HepG2 (cell line): Measurements from ENCODE around the gene TCFL5. TPM values are rescaled to one million over a fixed set of nuclear protein-coding genes. Genes with fewer than 3 reads are reported as not detected.

Experiments
- ATAC-seq: fragments of 200-7000 bp; cut with Tn5 transposase; 3 replicates; pipeline ENCODE4 v1.9.1; 2020; ENCODE audit warnings: mild to moderate bottlenecking, moderate library complexity
- BruUV-seq: library from RNA; stranded (reverse); fragments of 400-500 nt; replicated peaks from 2 replicates; lab custom pipeline; 2021; lab: Mats Ljungman, UMichigan
- CTCF ChIA-PET: fragments of 300-600 bp; formaldehyde crosslinking; extraction: SDS; loops from one replicate; lab custom pipeline; 2021; ENCODE audit warnings: low total read pairs, inconsistent platforms, low intra/inter-chr PET ratio; lab: Yijun Ruan, JAX
- POLR2A ChIA-PET: fragments of 350-600 bp; sonication (Branson Sonifier 250); formaldehyde crosslinking; loops from one replicate; lab custom pipeline; 2020; ENCODE audit warnings: antibody characterized with exemption, inconsistent platforms; lab: Yijun Ruan, JAX
- DNase-seq: peaks from one replicate; pipeline ENCODE4 v3.0.0-alpha.2; 2015; ENCODE audit warnings: low spot score
- FAIRE-seq: peaks from 3 replicates; lab custom pipeline; 2011; peaks lifted over from hg19 to GRCh38; lab: Jason Lieb, UNC
- H2AFZ ChIP-seq: one replicate; pipeline ENCODE4 v1.6.1; 2011; ENCODE audit warnings: low read length, inconsistent platforms
- H3K27ac ChIP-seq: fragments of 300-600 bp; 3 replicates; pipeline ENCODE4 v1.8.0; 2011; ENCODE audit warnings: mixed run types, mild to moderate bottlenecking, mixed read lengths, low read length, inconsistent platforms; ENCODE audit not compliant: insufficient read depth; ENCODE audit errors: extremely low read length
- H3K27me3 ChIP-seq, 2 experiments: fragments of 200-600 bp in 1 of 2; 2 replicates in 1 of 2; 3 replicates in 1 of 2; pipeline versions ENCODE4 v1.6.0 to v1.8.0; 2011; ENCODE audit warnings: low read length in 2 of 2, mild to moderate bottlenecking in 2 of 2, moderate library complexity in 2 of 2, inconsistent platforms in 1 of 2; ENCODE audit not compliant: insufficient read depth in 2 of 2, control insufficient read depth in 1 of 2
- H3K36me3 ChIP-seq, 2 experiments: fragments of 200-600 bp in 1 of 2; replicated peaks in 1 of 2; 2 replicates in 1 of 2; 3 replicates in 1 of 2; pipeline versions ENCODE4 v1.5.1 to v1.8.0; 2011; ENCODE audit warnings: low read length in 2 of 2, inconsistent platforms in 1 of 2; ENCODE audit not compliant: insufficient read depth in 2 of 2, control insufficient read depth in 1 of 2
- H3K4me1 ChIP-seq: 2 replicates; pipeline ENCODE4 v1.5.1; 2012; ENCODE audit warnings: low read length, inconsistent platforms; ENCODE audit not compliant: insufficient read depth
- H3K4me2 ChIP-seq: 2 replicates; pipeline ENCODE4 v1.6.0; 2011; ENCODE audit warnings: low read depth, low read length, inconsistent platforms
- H3K4me3 ChIP-seq, 3 experiments: fragments of 200-600 bp in 1 of 3; sonication (generic), shearing (Covaris generic) in 1 of 3; replicated peaks in 1 of 3; 2 replicates each; pipeline ENCODE4 v1.5.1; 2011 to 2016; ENCODE audit warnings: low read length in 3 of 3, inconsistent platforms in 2 of 3, low read depth in 2 of 3, mild to moderate bottlenecking in 2 of 3, control low read depth in 1 of 3, mixed read lengths in 1 of 3; ENCODE audit not compliant: insufficient read depth in 1 of 3
- H3K79me2 ChIP-seq: one replicate; pipeline ENCODE4 v1.6.1; 2011; ENCODE audit warnings: low read length, inconsistent platforms; ENCODE audit not compliant: insufficient read depth
- H3K9ac ChIP-seq: 2 replicates; pipeline ENCODE4 v1.6.0; 2011; ENCODE audit warnings: mild to moderate bottlenecking, low read depth, low read length, inconsistent platforms; ENCODE audit not compliant: insufficient read depth
- H3K9me3 ChIP-seq: 2 replicates; pipeline ENCODE4 v1.5.1; 2012; ENCODE audit warnings: mild to moderate bottlenecking, low read length
- H4K20me1 ChIP-seq: 2 replicates; pipeline ENCODE4 v1.6.0; 2011; ENCODE audit warnings: inconsistent platforms, mild to moderate bottlenecking, low read length, moderate library complexity; ENCODE audit not compliant: insufficient read depth
- AKAP8 ChIP-seq: sonication (generic); formaldehyde crosslinking; IDR thresholded peaks from 2 replicates; pipeline ENCODE4 v1.5.1; 2020; ENCODE audit warnings: mild to moderate bottlenecking, missing genetic modification reagents
- EP300 ChIP-seq, 3 experiments: sonication (generic) in 1 of 3; formaldehyde crosslinking in 1 of 3; IDR thresholded peaks; 2 replicates each; pipeline versions ENCODE4 v1.5.1 to v1.6.1; 2011 to 2020; ENCODE audit warnings: low read depth in 2 of 3, low read length in 2 of 3, borderline replicate concordance in 1 of 3, improper control_type of control experiment in 1 of 3, mild to moderate bottlenecking in 1 of 3, missing genetic modification reagents in 1 of 3, moderate library complexity in 1 of 3
- ETV6 ChIP-seq: sonication (generic); formaldehyde crosslinking; conservative IDR thresholded peaks from 2 replicates; pipeline ENCODE4 v1.4.0; 2020; ENCODE audit warnings: missing genetic modification reagents
- FUBP1 ChIP-seq: sonication (generic); formaldehyde crosslinking; IDR thresholded peaks from 2 replicates; pipeline ENCODE4 v1.5.1; 2020; ENCODE audit warnings: missing genetic modification reagents, mild to moderate bottlenecking, borderline replicate concordance
- KLF9 ChIP-seq: IDR thresholded peaks from 2 replicates; pipeline ENCODE4 v1.6.1; 2016; ENCODE audit warnings: low read depth
- NFYC ChIP-seq: IDR thresholded peaks from 2 replicates; pipeline ENCODE4 v1.6.1; 2016; ENCODE audit warnings: missing genetic modification reagents, missing compliant biosample characterization
- POLR2A ChIP-seq, 2 experiments: IDR thresholded peaks; 2 replicates each; pipeline ENCODE4 v1.6.1; 2011; ENCODE audit warnings: low read depth in 2 of 2, low read length in 2 of 2, mild to moderate bottlenecking in 1 of 2, moderate library complexity in 1 of 2; ENCODE audit not compliant: insufficient read depth in 1 of 2
- POLR2AphosphoS5 ChIP-seq: IDR thresholded peaks from 2 replicates; pipeline ENCODE4 v1.6.1; 2012; ENCODE audit warnings: low read depth, low read length
- RAD21 ChIP-seq: fragments of 450-650 bp; formaldehyde crosslinking; IDR thresholded peaks from 2 replicates; pipeline ENCODE4 v1.5.0; 2020; ENCODE audit warnings: mild to moderate bottlenecking
- RBM22 ChIP-seq: fragments of 200-400 bp; formaldehyde crosslinking; optimal IDR thresholded peaks from 2 replicates; pipeline ENCODE3; 2017; ENCODE audit warnings: mild to moderate bottlenecking, low read length, moderate library complexity
- ZFP36 ChIP-seq: fragments of 150-350 bp; IDR thresholded peaks from 2 replicates; pipeline ENCODE4 v1.6.1; 2018; ENCODE audit warnings: borderline replicate concordance, low read length, low read depth; ENCODE audit not compliant: partially characterized antibody
- ZMAT3 ChIP-seq: sonication (generic); formaldehyde crosslinking; conservative IDR thresholded peaks from 2 replicates; pipeline ENCODE4 v1.7.0; 2021; ENCODE audit warnings: missing genetic modification reagents
- ZNF275 ChIP-seq: sonication (generic); formaldehyde crosslinking; IDR thresholded peaks from 2 replicates; pipeline ENCODE4 v1.8.0; 2022; ENCODE audit warnings: missing genetic modification reagents, mild to moderate bottlenecking, inconsistent platforms, borderline replicate concordance
- ZNF30 ChIP-seq: sonication (generic); formaldehyde crosslinking; IDR thresholded peaks from 2 replicates; pipeline ENCODE4 v1.5.0; 2020; ENCODE audit warnings: mild to moderate bottlenecking, missing genetic modification reagents
- ZNF616 ChIP-seq: sonication (generic); formaldehyde crosslinking; IDR thresholded peaks from 2 replicates; pipeline ENCODE4 v1.5.0; 2020; ENCODE audit warnings: low read depth, mild to moderate bottlenecking, missing genetic modification reagents
- ZNF747 ChIP-seq: sonication (generic); formaldehyde crosslinking; IDR thresholded peaks from 2 replicates; pipeline ENCODE4 v1.8.1; 2023; ENCODE audit warnings: missing genetic modification reagents, mild to moderate bottlenecking, borderline replicate concordance
- ZNF816 ChIP-seq: sonication (generic); formaldehyde crosslinking; IDR thresholded peaks from 2 replicates; pipeline ENCODE4 v1.8.0; 2022; ENCODE audit warnings: missing genetic modification reagents, mild to moderate bottlenecking, borderline replicate concordance
- ZNF879 ChIP-seq: sonication (generic); formaldehyde crosslinking; IDR thresholded peaks from 2 replicates; pipeline ENCODE4 v1.8.1; 2023; ENCODE audit warnings: missing genetic modification reagents
- ZSCAN21 ChIP-seq: sonication (generic); formaldehyde crosslinking; IDR thresholded peaks from 2 replicates; pipeline ENCODE4 v1.8.0; 2022; ENCODE audit warnings: mild to moderate bottlenecking, missing genetic modification reagents, moderate library complexity, borderline replicate concordance
- WGBS: methylation state at CpG from one replicate; pipeline ENCODE4 v1.1.6; 2017; ENCODE audit warnings: low lambda C conversion rate; 5-methylcytosine and 5-hydroxymethylcytosine counted together
- in situ Hi-C: cut with HindIII; loops from 2 replicates; pipeline ENCODE4 v1.10.0; 2017; ENCODE audit warnings: low pct_unique_long_range_greater_than_20kb; ENCODE audit not compliant: extremely low pct_ligation_motif_present
- intact Hi-C: fragments of 100-400 bp; cut with micrococcal nuclease; formaldehyde crosslinking; loops from one replicate; pipeline ENCODE4 v1.10.0; 2022; ENCODE audit not compliant: unreplicated experiment
- polyA plus RNA-seq, 8 experiments: library from polyadenylated mRNA; depleted of rRNA in 3 of 8; stranded (reverse) in 7 of 8; unstranded in 1 of 8; fragments of >200 nt; fragmentation: Illumina TruSeq in 4 of 8; extraction: Trizol in 4 of 8; gene quantifications; 2 replicates each; pipeline versions ENCODE4 v1.2.1 to v1.2.3, GENCODE V29; 2011 to 2016; ENCODE audit warnings: low read depth in 4 of 8, missing spikeins in 1 of 8, mixed read lengths in 1 of 8; ENCODE audit not compliant: insufficient read depth in 1 of 8
- total RNA-seq, 5 experiments: library from RNA; depleted of rRNA; stranded (reverse); fragments of >200 nt; fragmentation: Illumina TruSeq; extraction: Trizol; gene quantifications; 2 replicates each; pipeline ENCODE4 v1.2.3, GENCODE V29; 2016; ENCODE audit warnings: low read depth in 1 of 5
- TF ChIP-seq, protein P1 (sequence below): sonication (generic); formaldehyde crosslinking; IDR thresholded peaks from 2 replicates; pipeline ENCODE4 v1.8.1; 2023; ENCODE audit warnings: mild to moderate bottlenecking, missing genetic modification reagents

The TCFL5 gene
- total and polyA plus RNA-seq, 2 of the 13 experiments (the other 11 are each of a cell fraction or from before 2014, with no cell fraction given) = 14.8 to 20.0 TPM

GRCh38 chr20:62898093-62898964 is 36.7 kb upstream of the TCFL5 start:
- no peak overlapping the region for H3K27ac ChIP-seq
- H3K36me3 ChIP-seq = peaks cover 18 to 51% of the 10 kb centered on the region in 2 experiments
- no TSS peak for BruUV-seq
- intact Hi-C loops (no loop called here), in situ Hi-C loops (no loop called here)
- peaks cover 11% of the 10 kb centered on the region for H4K20me1 ChIP-seq
- 93% methylated on average over 16 of the region's 16 CpGs for WGBS
- no peak overlapping the region for H3K4me3 ChIP-seq
- ChIA-PET CTCF (interaction anchor here (3.1 kb wide), 1 partner anchor 111 kb away, joined by 30 read pairs; no protein-coding TSS in a partner anchor), POLR2A (interaction anchor here (0.8 to 1.6 kb wide), 5 partner anchors 31 to 76 kb away, joined by 3 to 5 read pairs (median 3); no protein-coding TSS in a partner anchor)
- ATAC-seq (no peak), FAIRE-seq (no peak), DNase-seq (no peak)
- H3K9ac ChIP-seq = no peak overlapping the region
- no peaks in the 10 kb centered on the region for H3K79me2 ChIP-seq
- peak overlapping the region; percentile 50; the same call in 1 of the 2 replicates for H3K4me2 ChIP-seq
- H3K9me3 ChIP-seq = no peaks in the 10 kb centered on the region
- peaks cover 32% of the 10 kb centered on the region for H3K4me1 ChIP-seq
- no peak overlapping the region for H2AFZ ChIP-seq
- H3K27me3 ChIP-seq = no peaks in the 10 kb centered on the region
- peak; percentile 23 to 32; a peak in 2 of 4 replicates for TF ChIP-seq POLR2A (IDR thresholded peaks at IDR 0.05; ENCODE audit: insufficient read depth in 1 of 2, low read depth in 2 of 2, low read length in 2 of 2)
- no peak for TF ChIP-seq ZNF747 (CRISPR knock-in tag)
- no peak for TF ChIP-seq ZNF816 (CRISPR knock-in tag)
- no peak for TF ChIP-seq EP300 (IDR thresholded peaks at IDR 0.05; ENCODE audit: low read depth in 2 of 2, low read length in 2 of 2)
- no peak for TF ChIP-seq EP300 (CRISPR knock-in tag; IDR thresholded peaks at IDR 0.05; ENCODE audit: borderline replicate concordance)
- no peak for TF ChIP-seq ZSCAN21 (CRISPR knock-in tag)
- TF ChIP-seq ZNF616 (CRISPR knock-in tag) = no peak
- no peak for TF ChIP-seq NFYC
- no peak for TF ChIP-seq KLF9 (CRISPR knock-in tag)
- no peak for TF ChIP-seq ZFP36
- TF ChIP-seq ZNF30 (CRISPR knock-in tag) = no peak
- TF ChIP-seq, protein P1, sequence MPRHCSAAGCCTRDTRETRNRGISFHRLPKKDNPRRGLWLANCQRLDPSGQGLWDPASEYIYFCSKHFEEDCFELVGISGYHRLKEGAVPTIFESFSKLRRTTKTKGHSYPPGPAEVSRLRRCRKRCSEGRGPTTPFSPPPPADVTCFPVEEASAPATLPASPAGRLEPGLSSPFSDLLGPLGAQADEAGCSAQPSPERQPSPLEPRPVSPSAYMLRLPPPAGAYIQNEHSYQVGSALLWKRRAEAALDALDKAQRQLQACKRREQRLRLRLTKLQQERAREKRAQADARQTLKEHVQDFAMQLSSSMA (CRISPR knock-in tag) = 0 out of 2 replicates have a peak, but pooled peaks have one; percentile 34
- no peak for TF ChIP-seq ZMAT3 (CRISPR knock-in tag)
- TF ChIP-seq POLR2AphosphoS5 = no peak; the same call in 1 of the 2 replicates
- TF ChIP-seq ETV6 (CRISPR knock-in tag) = no peak
- no peak for TF ChIP-seq FUBP1 (CRISPR knock-in tag)
- no peak for TF ChIP-seq ZNF275 (CRISPR knock-in tag)
- peak; percentile 12; the same call in 1 of the 2 replicates for TF ChIP-seq AKAP8 (CRISPR knock-in tag)
- TF ChIP-seq ZNF879 (CRISPR knock-in tag) = no peak
- no peak for TF ChIP-seq RAD21 (CRISPR knock-in tag)
- peak; percentile 83 for TF ChIP-seq RBM22
